Memory B cell (primary cell): ENCODE results near the gene BMPR2.
"Not testable (repeated sequence)": the region's sequence is repeated elsewhere in the genome, so short reads cannot be mapped to it uniquely, and the experiment has no call there.

Experiments used
- ATAC-seq: fragments of 150-1000 bp; cut with Tn5 transposase; 2 replicates; pipeline ENCODE4 v1.10.0; 2021; ENCODE audit warnings: low read depth, mild to moderate bottlenecking, moderate library complexity
- DNase-seq, 2 donors: peaks; one replicate each; pipeline ENCODE4 v3.0.0; 2022; ENCODE audit warnings: low spot score in 2 of 2
- H3K27ac Mint-ChIP-seq: one replicate; pipeline ENCODE4 v1.8.0; 2022; ENCODE audit warnings: mild to moderate bottlenecking, moderate library complexity, mixed read lengths
- H3K27me3 Mint-ChIP-seq: one replicate; pipeline ENCODE4 v1.8.0; 2022; ENCODE audit warnings: mixed read lengths
- H3K36me3 Mint-ChIP-seq: one replicate; pipeline ENCODE4 v1.8.0; 2022; ENCODE audit warnings: mild to moderate bottlenecking, mixed read lengths
- H3K4me1 Mint-ChIP-seq: one replicate; pipeline ENCODE4 v1.8.0; 2022; ENCODE audit warnings: mixed read lengths
- H3K4me3 Mint-ChIP-seq: one replicate; pipeline ENCODE4 v1.8.0; 2022; ENCODE audit warnings: mild to moderate bottlenecking, moderate library complexity, mixed read lengths
- H3K9me3 Mint-ChIP-seq: one replicate; pipeline ENCODE4 v1.8.0; 2022; ENCODE audit warnings: mixed read lengths

Gene BMPR2

DNA sequence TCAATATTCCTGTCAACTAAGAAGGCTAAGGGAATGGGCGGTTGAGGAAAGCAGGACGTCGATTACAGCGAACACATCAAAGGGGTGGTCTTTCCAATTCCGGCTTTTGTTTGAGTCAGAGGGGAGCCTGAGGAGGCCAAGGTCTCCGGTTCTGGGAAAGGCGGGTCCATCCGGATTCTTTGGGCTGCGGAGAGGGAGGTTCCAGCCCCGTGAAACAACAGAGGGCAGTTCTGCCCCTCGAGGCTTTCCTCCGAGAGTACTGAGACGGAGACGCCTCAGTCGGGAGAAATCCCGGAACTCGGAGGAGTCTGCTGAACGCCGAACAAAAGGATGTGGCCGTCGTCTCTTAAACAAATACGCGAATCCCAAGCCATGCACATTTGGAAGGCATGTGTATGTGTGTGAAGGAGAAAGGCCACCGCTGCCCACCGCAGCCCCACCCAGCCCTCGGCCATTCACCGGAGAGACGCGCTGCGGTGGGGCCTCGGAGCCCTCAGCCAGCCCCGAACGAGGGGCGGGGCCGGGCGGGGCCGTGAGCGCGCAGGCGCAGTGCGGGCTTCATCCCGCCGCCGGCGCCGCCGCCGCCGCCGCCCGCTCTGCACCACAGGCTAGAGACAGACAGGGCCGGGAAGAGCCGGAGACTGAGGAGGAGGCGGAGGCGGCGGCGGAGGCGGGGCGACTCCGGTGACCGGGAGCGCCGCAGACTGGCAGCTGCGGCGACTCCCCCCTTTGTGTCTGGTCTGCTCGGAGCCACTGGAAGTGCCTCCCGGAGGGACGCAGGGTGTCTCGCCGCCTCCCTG lies at the start of gene BMPR2:
Gene BMPR2 (plus strand): TSS at position 719 of the 800 bp plus-strand sequence. CDS start 1,148 bp downstream, outside the sequence.
- no peaks in the 10 kb centered on the region for H3K36me3 Mint-ChIP-seq
- no peaks in the 10 kb centered on the region for H3K9me3 Mint-ChIP-seq
- DNase-seq, result peak; percentile 73 to 83
- peak; percentile 74 for ATAC-seq
- no peaks in the 10 kb centered on the region for H3K27me3 Mint-ChIP-seq
- H3K4me1 Mint-ChIP-seq, result peaks cover 21% of the 10 kb centered on the region
- peak within 1 kb of the TSS; percentile 67 for H3K27ac Mint-ChIP-seq
- H3K4me3 Mint-ChIP-seq, result peak within 1 kb of the TSS; percentile 96

DNA sequence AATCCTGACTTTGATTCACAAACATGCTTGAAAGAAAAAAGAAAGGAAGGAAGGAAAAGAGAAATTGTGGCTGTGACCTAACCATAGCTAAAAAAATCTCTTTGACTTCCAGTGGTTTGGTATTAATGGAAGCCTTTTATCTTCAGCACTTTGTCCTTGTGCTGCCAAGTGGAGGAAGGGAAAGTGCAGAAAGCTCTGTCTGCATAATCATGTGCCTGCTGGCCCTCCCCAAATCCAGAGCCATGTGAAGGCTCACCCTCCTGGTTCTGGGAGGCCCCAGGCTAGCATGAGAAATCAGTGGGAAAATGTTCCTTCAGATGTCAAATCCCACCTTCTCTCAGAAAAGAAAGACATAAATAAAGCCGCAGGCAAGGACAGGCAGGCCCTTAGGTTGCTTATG lies 48.3 kb upstream of the BMPR2 start:
- Mint-ChIP-seq H3K4me1 (no peaks in the 10 kb centered on the region), H3K27me3 (no peaks in the 10 kb centered on the region), H3K9me3 (no peaks in the 10 kb centered on the region), H3K4me3 (no peak overlapping the region), H3K27ac (no peak overlapping the region), H3K36me3 (peaks cover 19% of the 10 kb centered on the region)
- DNase-seq, result no peak
- no peak for ATAC-seq

DNA sequence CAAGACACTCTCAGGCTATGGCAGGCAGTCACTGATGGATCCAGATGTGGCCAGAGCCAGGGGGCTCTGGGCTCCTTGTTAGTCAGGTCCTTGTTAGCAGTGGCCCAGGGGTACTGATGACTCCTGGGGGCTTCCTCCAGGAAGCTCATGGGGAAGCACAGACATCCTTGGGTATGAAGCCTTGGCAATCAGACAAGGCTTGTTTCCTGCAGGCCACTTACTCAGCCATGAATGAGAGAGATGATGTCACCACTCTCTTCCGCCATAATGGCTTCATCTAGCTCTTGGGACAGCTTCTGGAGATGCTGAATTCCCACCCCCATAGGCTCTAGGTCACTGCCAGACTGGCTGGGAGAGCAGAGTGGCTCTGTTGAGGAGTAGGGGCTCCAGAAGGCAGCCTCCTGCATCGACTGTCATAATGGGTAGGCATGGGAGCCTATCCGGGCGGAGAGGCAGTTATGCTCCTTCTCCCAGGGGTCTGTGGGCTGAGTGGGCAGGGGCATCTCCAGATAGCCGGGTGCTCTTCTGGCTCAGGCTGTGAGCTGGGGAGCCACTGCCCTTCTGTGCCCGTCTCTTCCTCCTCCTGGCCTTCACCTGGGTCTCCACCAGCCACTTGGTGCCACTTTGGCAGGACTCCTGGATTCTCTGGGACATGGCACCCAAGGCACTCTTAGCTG lies 40.2 kb upstream of the BMPR2 start:
- no peak overlapping the region for H3K27ac Mint-ChIP-seq
- H3K27me3 Mint-ChIP-seq, result no peaks in the 10 kb centered on the region
- no peaks in the 10 kb centered on the region for H3K4me1 Mint-ChIP-seq
- no peaks in the 10 kb centered on the region for H3K36me3 Mint-ChIP-seq
- no peak overlapping the region for H3K4me3 Mint-ChIP-seq
- no peak for ATAC-seq
- DNase-seq, result no peak
- no peaks in the 10 kb centered on the region for H3K9me3 Mint-ChIP-seq

DNA sequence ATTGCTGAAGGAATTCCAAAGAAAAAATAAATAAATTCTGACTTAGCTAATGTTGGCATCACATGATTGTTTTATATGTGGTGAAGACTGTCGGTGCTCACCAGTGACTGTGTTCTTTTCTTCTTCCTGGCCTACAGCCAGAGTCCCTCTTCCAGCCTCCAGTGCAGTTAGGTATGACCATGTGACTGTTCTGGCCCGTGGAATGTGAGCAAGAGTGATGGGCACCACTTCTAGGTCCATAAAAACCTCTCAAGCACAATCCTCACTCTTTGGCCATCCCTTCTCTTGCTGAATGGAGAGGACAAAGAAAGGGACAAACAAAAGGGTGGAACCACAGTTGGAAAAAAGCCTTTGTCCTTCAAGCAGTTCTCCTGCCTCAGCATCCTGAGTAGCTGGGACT lies 39.0 kb upstream of the BMPR2 start:
- no peak overlapping the region for H3K4me3 Mint-ChIP-seq
- no peaks in the 10 kb centered on the region for H3K36me3 Mint-ChIP-seq
- H3K9me3 Mint-ChIP-seq, result no peaks in the 10 kb centered on the region
- H3K27ac Mint-ChIP-seq, result no peak overlapping the region
- DNase-seq (no peak), ATAC-seq (no peak)
- no peaks in the 10 kb centered on the region for H3K4me1 Mint-ChIP-seq
- no peaks in the 10 kb centered on the region for H3K27me3 Mint-ChIP-seq

DNA sequence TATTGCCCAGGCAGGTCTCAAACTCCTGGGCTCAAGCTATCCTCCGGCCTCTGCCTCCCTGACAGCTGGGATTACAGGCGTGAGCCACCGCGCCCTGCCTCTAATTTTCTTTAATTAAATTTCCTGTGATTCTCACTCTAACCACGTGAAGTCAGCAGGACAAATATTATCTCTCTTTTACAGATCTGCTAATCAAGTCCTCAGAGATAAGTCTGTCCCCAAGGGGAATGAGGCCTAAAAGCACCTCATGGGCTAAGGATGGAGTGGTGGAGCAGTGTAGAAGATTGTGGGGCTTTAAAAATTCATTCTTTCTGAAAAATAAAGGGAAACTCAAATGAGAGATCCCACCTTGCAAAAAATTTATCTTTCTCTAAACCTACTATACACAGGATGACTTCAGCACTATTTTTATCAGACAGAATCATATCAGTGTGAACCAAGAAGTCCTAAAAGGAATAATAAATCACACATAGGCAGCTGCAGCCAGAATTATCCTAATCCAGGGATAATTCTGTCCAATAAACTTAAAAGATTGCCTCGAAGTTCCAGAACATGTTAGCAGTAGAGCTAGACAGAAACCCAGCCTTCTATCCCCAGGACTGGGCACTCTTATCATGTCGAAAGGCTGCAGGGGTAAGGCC lies 38.3 kb upstream of the BMPR2 start:
- Mint-ChIP-seq H3K27ac (no peak overlapping the region), H3K27me3 (no peaks in the 10 kb centered on the region), H3K9me3 (no peaks in the 10 kb centered on the region), H3K4me3 (no peak overlapping the region), H3K36me3 (no peaks in the 10 kb centered on the region), H3K4me1 (no peaks in the 10 kb centered on the region)
- DNase-seq (no peak), ATAC-seq (no peak)

DNA sequence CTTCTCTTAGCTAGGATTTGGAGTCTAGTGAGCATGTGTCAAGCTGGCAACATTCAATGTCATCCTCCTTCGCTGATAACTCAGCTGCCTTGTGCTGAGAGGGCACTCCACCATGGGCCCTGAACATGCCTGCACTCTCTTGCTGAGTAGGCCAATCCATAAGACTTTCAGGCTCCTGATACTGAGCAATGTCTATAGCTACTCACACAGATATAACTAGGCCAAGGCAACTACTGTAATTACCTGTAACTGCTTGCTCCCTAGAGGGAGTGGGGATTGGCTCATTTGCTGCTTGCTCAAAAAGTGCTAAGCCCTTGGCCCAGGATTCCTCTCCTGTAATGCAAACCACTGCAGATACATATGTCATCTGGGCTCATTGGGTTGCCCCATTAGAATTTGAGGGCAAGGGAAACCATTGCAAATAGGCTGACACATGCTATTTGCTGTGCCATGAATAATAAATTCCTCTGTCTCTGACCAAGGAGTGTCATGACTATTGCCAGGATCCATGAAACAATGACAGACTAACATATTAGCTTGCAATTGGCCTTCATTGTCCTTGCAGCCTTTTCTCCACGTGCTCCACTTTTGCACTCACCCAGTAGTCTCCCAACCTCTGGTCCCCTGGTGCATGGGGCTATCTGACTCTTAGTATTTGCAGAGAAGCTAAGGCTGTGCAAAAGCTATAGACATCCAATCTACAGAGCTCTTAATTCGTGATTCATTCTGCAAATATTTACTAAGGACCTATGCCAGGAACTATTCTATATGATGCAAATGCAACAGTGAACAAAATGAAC lies 36.9 kb upstream of the BMPR2 start:
- Mint-ChIP-seq H3K9me3 (no peaks in the 10 kb centered on the region), H3K4me1 (no peaks in the 10 kb centered on the region), H3K36me3 (no peaks in the 10 kb centered on the region), H3K4me3 (no peak overlapping the region), H3K27ac (no peak overlapping the region), H3K27me3 (no peaks in the 10 kb centered on the region)
- no peak for DNase-seq
- no peak for ATAC-seq

DNA sequence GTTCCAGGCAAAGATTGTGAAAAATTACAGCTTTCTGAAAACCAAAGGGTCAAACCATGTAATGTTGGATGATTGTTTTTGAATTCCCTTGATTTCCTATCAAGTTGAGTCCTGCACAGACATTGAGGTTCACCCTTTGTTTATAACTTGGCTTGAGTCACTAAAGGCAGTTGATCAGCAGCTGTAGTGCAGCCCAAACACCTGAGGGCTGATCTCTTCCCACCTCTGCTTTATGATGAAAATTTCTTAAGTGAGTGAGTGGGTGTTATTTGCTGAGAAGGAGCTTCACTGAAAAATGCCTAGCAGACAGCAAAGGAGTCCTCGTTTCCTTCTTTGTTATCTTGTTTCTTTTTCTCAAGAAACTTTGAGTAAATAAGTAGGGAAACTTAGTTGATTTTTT lies 31.9 kb upstream of the BMPR2 start:
- no peak overlapping the region for H3K4me3 Mint-ChIP-seq
- no peaks in the 10 kb centered on the region for H3K36me3 Mint-ChIP-seq
- no peaks in the 10 kb centered on the region for H3K27me3 Mint-ChIP-seq
- no peaks in the 10 kb centered on the region for H3K9me3 Mint-ChIP-seq
- no peak for ATAC-seq
- DNase-seq, result no peak
- H3K27ac Mint-ChIP-seq, result no peak overlapping the region
- no peaks in the 10 kb centered on the region for H3K4me1 Mint-ChIP-seq

DNA sequence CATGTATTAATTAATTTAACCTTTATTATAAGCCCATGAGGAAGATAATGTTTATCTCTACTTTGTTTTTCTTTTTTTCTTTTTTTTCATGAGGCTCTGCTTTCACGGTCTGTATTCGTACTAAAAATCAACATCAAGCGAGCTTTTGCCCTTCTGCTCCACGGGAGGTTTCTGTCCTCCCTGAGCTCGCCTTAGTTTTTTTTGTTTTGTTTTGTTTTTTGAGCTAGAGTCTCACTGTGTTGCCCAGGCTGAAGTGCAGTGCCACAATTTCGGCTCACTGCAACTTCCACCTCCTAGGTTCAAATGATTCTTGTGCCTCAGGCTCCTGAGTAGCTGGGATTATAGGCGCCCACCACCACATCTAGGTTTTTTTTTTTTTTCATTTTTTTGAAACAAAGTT lies 29.9 kb upstream of the BMPR2 start:
- Mint-ChIP-seq H3K36me3 (no peaks in the 10 kb centered on the region), H3K27ac (no peak overlapping the region), H3K27me3 (no peaks in the 10 kb centered on the region), H3K4me1 (no peaks in the 10 kb centered on the region), H3K9me3 (no peaks in the 10 kb centered on the region), H3K4me3 (no peak overlapping the region)
- no peak for DNase-seq
- no peak for ATAC-seq

DNA sequence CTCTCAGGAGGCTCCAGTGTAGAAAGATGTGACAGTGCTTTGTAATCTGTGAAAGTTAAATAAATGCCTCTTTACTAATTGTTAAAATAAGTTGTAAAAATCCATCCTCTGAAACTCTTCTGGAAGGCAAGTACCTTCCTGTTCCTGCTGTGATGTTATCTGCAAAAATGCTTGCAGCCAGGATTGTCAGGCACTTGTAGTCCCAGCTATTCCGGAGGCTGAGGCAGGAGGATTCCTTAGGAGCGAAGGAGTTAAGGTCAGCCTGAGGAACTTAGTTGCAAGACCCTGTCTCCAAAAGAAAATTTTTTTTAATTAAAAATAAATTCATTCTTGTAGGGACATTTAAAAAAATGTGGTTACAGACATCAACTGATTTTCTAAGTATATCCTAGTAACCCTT lies 22.7 kb upstream of the BMPR2 start:
- H3K36me3 Mint-ChIP-seq, result no peaks in the 10 kb centered on the region
- H3K4me3 Mint-ChIP-seq, result no peak overlapping the region
- H3K4me1 Mint-ChIP-seq, result no peaks in the 10 kb centered on the region
- no peaks in the 10 kb centered on the region for H3K9me3 Mint-ChIP-seq
- no peak for ATAC-seq
- no peak overlapping the region for H3K27ac Mint-ChIP-seq
- DNase-seq, result no peak
- H3K27me3 Mint-ChIP-seq, result no peaks in the 10 kb centered on the region

DNA sequence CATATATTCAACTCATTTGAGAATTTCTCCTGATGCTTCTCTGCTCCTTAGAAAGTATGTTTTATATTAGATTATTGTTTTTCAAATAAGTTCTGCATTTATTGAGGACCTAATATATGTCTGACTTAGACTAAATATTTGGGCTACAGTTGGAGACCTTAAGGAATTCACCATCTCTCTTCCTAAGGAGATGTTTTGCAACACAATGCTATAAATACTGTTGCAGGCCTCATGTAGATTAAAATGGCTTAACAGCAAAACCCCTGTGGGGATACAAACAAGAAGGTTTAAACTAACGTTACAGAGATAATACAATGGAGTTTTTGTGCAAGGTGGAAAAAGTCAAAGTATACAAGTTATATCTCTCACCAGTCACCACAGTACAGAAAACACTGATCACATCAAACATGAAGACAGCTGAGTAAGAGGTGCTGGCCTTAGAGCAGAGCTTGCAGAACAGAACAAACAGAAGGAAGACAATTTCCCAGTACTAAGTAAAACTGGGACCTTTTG lies 20.1 kb upstream of the BMPR2 start:
- H3K27me3 Mint-ChIP-seq, result no peaks in the 10 kb centered on the region
- ATAC-seq, result no peak

DNA sequence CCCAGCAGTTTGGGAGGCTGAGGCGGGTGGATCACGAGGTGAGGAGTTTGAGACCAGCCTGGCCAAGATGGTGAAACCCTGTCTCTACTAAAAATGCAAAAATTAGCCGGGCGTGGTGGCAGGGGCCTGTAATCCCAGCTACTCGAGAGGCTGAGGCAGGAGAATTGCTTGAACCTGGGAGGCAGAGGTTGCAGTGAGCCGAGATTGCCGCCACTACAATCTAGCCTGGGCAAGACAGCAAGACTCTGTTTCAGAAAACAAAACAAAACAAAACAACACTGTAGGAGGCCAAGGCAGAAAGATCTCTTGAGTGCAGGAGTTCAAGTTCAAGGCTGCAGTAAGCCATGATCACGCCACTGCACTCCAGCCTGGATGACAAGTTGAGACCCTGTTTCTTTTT lies 17.2 kb upstream of the BMPR2 start:
- DNase-seq, result not testable (repeated sequence)

More for the DNA sequence above, 20.1 kb upstream of the BMPR2 start:
- DNase-seq, result no peak
- no peaks in the 10 kb centered on the region for H3K36me3 Mint-ChIP-seq
- H3K27ac Mint-ChIP-seq, result no peak overlapping the region
- no peaks in the 10 kb centered on the region for H3K4me1 Mint-ChIP-seq
- H3K4me3 Mint-ChIP-seq, result no peak overlapping the region
- H3K9me3 Mint-ChIP-seq, result no peaks in the 10 kb centered on the region

DNA sequence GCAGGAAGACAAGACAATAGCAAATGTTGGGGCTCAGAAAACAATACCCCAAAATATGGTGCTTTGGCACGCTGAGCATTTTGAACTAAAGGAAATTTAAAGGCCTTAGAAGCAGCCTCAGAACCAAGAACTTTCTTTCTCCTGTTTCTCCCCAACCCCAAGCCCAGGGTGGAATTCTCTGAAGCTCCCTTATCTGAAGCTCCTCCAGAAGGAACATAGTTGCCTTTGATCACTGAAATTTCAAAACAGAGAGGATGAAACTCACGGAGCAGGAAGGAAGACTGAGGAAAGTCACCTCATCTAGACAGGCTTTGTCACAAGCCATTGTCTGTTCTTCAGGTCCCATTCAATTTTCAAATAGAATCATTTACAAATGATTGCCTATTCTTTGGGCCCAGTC lies 15.5 kb upstream of the BMPR2 start:
- no peak overlapping the region for H3K27ac Mint-ChIP-seq
- ATAC-seq (no peak), DNase-seq (no peak)
- no peaks in the 10 kb centered on the region for H3K36me3 Mint-ChIP-seq
- H3K9me3 Mint-ChIP-seq, result no peaks in the 10 kb centered on the region
- H3K4me1 Mint-ChIP-seq, result no peaks in the 10 kb centered on the region
- no peaks in the 10 kb centered on the region for H3K27me3 Mint-ChIP-seq
- no peak overlapping the region for H3K4me3 Mint-ChIP-seq

More for the DNA sequence above, 17.2 kb upstream of the BMPR2 start:
- H3K27ac Mint-ChIP-seq, H3K4me1 Mint-ChIP-seq, H3K36me3 Mint-ChIP-seq, ATAC-seq, H3K4me3 Mint-ChIP-seq, H3K27me3 Mint-ChIP-seq, H3K9me3 Mint-ChIP-seq: not testable (repeated sequence)

DNA sequence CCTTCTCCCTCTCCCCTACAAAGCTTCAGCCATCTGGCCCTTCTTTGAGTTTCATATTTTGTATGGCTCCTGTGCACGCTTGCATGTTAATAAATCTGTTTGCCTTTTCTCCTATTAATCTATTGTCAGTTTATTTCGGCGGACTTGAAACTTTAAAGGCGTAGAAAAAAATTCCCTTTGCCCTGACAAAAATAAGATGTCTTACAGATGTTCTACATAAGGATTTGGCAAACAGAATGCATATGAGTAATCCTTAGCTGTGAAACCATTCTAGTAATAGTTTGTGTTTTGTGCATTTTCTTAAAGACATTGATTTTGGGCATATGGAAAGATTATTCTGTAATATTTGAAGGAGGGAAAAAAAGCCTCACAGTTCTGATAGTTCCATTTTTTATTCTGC lies 15.0 kb upstream of the BMPR2 start:
- Mint-ChIP-seq H3K27me3 (no peaks in the 10 kb centered on the region), H3K27ac (no peak overlapping the region), H3K36me3 (no peaks in the 10 kb centered on the region), H3K4me1 (no peaks in the 10 kb centered on the region), H3K4me3 (no peak overlapping the region), H3K9me3 (no peaks in the 10 kb centered on the region)
- no peak for ATAC-seq
- no peak for DNase-seq

DNA sequence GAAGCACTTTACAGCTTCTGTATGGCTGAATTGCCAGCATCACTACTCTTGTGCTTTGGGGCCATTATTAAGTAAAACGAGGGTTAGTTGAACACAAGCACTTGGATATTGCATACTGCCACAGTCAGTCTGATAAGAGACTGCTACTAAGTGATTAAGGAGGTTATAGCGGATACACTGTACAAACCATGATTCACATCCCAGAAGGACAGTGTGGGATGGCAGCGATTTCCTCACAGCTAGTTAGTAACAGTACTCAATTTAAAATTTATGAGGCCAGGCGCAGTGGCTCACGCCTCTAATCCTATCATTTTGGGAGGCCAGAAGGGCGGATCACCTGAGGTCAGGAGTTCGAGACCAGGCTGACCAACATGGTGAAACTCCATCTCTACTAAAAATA lies 2.6 kb upstream of the BMPR2 start:
- Mint-ChIP-seq H3K27ac (no peak overlapping the region), H3K36me3 (peaks cover under 1% of the 10 kb centered on the region), H3K27me3 (no peaks in the 10 kb centered on the region), H3K4me1 (peaks cover 13% of the 10 kb centered on the region), H3K9me3 (no peaks in the 10 kb centered on the region), H3K4me3 (peak overlapping the region; percentile 3)
- ATAC-seq (no peak), DNase-seq (no peak)
